Measurements from ENCODE around the gene LRRC52. TPM values are rescaled to one million over a fixed set of nuclear protein-coding genes. Genes with fewer than 3 reads are reported as not detected.

LRRC52 gene, protein sequence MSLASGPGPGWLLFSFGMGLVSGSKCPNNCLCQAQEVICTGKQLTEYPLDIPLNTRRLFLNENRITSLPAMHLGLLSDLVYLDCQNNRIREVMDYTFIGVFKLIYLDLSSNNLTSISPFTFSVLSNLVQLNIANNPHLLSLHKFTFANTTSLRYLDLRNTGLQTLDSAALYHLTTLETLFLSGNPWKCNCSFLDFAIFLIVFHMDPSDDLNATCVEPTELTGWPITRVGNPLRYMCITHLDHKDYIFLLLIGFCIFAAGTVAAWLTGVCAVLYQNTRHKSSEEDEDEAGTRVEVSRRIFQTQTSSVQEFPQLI
- not detected in 2 replicates for total RNA-seq

DNA sequence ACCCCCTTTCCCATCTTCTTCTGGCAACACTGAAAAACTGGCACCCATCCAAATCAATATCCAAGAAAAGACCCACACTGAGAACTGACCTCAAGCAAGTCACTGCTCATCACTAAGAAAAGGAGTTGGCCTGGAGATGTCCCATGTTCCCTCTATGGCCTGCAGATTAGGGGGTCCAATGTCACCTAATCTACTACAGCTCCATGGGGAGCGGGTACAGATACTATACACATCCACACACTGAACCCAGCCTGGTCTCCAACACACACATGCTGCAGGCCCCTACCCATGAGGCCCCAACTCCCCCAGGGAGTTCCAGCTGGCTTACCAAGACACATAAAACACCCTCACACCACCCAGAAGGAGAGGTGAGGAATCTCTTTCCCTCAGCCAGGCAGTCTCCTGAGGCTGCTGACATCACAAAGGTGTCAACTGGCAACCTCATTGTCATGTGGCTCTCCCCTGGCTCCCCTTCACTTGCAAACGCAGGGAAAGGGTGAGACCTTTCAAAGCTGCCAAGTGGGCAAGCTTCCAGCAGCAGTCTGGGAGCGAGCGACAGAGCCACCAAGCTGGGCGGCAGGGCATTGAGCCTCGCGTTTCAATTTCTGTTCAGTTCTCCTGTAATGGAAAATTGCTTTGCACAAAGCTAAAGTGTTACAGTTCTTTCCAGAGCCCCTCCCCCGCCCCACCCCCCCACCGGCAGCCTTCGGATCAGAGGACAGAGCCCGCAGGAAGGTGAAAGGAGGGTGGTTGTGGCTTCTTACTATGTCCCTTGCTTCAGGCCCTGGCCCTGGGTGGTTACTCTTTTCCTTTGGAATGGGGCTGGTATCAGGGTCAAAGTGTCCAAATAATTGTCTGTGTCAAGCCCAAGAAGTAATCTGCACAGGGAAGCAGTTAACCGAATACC, at the start of gene LRRC52:
TSS of gene LRRC52 (plus strand) at position 469 of the 907 bp plus-strand sequence. CDS start at position 766, 297 bp downstream.

Other genes with a start within 250 kb of the LRRC52 start
- not detected in 2 replicates for gene LMX1A, start 187.3 kb upstream of the LRRC52 start, total RNA-seq
- gene RXRG, start 98.9 kb upstream of the LRRC52 start, total RNA-seq = not detected in 2 replicates
- gene MGST3, start 87.2 kb downstream of the LRRC52 start, total RNA-seq = 81.5 and 88.2 TPM in 2 replicates
- 71.6 and 86.2 TPM in 2 replicates for gene ALDH9A1, start 154.6 kb downstream of the LRRC52 start, total RNA-seq
- gene TMCO1, start 224.9 kb downstream of the LRRC52 start, total RNA-seq = 97.2 and 108 TPM in 2 replicates